Measurements from ENCODE around the gene MPHOSPH9.

Gene MPHOSPH9

DNA sequence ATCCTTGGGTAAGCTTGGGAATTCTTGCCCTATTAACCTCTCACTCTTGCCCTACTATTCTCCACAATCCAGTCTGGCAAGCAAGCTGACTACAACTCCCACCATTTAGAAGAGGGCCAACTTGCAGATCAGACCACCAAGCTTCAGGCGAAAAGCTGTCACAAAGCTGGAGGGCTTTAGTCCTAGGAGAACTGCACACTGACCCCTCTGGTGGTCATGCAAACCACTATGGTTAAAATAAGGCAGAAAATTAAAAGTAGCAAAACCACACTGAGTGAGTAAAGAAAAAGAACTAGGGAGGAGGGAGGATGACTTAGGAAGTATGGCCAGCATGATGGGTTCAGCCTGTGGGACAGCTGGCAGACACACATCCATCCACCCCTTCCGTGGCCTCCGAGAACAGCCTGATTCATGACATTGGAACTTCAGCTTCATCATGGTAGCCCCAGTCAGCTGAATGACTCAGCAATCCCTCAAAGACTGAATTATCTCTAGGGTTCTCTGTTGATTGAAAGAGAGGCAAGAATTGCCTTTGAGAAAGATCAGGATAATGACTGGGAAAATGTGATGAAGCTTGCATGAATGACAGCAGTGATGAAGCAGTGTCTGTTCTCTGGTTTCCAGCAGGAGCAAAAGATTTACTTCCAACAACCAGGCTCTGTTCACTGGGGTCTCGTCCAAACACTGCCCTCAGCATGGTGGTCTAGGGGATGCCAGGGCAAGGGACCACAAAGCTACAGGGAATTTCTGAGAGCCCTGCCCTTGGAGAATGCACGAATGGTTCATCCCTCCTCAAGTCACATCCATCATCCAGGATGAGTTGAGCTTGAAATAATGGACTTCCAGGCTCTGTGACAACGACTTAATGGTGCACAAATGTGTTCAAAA lies 106.4 kb downstream of the MPHOSPH9 start:
- DNase-seq = no peak

DNA sequence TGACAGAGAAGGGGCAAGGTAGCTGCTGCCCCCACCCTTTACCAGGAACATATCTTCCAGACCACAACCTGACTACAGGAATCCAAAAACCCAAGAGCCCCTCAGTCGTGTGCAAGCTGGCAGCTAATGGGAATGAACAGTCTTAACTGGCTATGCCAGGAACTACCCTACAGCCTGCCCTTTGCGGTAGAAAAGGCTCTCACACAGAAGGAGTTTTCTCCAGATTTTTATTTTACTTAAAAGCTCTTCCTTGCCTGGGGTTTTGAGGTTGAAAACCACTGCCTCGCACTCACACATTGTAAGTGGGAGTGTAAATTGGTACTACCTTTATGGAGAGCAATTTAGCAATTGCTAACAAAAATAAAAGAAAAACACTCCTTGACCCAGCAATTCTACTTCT lies 110.3 kb downstream of the MPHOSPH9 start:
- no peak for DNase-seq

DNA sequence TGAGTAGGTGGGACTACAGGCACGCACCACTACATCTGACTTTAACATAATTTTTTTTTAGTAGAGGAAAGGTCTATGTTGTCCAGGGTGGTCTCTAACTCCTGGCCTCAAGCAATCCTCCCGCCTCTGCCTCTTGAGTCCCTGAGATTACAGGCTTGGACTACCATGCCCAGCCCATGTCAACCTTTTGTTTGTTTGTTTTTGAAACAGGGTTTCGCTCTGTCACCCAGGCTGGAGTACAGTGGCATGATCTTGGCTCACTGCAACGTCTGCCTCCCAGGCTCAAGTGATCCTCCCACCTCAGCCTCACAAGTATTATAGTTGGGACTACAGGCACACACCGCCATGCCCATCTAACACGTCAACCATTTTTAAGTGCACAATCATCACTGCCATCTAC lies 111.3 kb downstream of the MPHOSPH9 start:
- no peak for DNase-seq

DNA sequence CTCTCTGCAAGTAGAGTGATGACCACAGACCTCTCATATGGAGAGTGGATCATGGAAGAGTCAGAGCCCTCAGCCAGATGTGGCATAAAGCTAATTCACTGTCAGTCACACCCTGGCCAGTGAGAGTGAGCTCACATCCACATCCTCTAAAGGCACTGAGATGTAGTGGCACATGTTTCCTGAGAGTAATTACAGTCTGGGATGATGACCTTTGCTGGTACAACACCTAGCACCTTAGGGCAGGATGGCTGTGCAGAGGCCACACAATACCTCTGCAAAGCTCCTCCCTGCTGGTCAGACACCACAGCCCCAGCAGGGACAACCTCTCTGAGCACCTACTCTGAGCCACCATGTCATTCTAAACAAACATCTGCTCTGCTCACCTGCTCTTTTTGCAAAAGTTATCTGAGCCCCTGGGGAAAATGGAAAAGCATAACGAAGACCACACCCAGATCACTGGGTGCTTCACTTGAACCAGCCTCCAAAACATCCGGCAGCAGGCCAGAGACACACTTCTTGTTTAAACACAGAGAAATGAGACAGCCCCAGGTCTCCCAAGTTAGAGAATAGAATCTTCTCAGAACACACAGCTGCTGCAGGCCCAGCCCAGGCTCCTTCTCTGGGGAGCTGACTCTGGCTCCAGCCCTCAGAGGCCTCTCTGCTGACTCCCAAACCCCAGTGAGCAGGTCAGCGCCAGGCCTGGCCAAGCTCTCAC lies 112.3 kb downstream of the MPHOSPH9 start:
- no peak for DNase-seq

DNA sequence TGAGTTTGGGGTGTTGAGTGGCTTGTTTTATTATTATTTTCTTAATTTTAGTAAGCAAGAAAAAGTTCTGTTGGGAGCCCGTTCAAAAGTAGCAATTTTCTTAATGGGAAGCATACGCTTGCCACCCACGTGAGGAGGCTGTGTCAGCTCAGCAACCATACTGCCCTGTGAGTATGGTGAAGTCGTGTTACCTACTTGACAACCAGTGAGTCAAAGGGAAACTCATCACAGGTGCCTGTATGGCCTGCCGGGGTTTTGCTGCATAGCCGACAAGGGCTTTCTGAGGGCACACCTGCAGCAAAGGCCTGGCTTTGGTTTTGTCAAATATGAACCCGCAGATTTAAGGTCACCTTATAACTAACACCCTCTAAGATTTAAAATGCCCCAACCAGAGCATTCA lies 113.1 kb downstream of the MPHOSPH9 start:
- DNase-seq = no peak

DNA sequence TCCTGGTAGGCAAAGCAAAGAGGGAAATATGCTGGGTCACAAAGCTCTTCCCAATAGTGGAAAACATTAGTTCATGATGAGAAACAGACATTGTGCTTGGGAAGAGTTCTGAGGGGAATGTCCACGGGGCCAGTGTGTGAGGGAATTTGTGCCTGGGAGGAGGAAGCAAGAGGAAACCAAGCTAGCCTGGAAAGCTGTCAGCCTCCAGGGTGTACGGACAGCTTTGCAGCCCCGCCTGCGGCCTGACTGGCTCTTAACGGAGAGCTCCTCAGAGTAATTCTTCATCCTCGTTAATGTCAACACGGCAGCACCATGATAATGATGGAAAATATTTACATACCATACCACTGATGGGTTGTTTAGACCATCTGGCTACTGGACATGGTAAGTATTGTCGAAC lies 114.4 kb downstream of the MPHOSPH9 start:
- no peak for DNase-seq

DNA sequence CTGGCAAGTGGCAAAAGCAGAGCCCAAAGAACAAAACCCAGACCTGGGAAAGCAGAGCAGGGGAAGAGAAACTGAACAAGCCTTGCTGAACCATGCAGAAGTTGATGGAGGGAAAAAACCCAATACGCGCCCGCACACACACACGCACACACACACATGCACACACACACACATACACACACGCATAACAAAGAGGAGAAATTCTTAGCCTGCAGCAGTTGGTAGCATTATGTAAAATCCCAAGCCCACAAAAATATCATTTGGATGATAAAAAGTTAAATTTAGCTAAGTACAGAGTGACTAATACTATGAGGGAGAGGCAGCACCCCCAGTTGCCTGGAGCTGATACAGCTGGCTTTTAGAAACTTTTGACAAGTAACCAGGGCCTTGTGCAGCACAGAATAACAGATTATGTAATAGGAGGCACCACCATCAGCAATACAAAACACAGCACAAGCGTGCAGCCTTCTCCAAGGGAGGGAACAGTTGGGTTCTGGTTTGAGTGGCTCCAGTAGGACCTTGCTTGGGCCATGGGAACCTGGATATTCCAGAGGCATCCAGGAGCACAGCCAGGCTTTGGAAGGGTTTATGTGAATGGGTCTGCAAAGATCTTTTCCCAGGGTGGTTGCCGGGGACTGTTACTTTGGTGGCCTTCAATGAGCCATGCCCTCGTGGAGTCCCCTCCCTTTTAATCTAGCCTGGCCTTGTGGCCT lies 117.4 kb downstream of the MPHOSPH9 start:
- DNase-seq = peak in 1 of 2 donors; percentile 21

DNA sequence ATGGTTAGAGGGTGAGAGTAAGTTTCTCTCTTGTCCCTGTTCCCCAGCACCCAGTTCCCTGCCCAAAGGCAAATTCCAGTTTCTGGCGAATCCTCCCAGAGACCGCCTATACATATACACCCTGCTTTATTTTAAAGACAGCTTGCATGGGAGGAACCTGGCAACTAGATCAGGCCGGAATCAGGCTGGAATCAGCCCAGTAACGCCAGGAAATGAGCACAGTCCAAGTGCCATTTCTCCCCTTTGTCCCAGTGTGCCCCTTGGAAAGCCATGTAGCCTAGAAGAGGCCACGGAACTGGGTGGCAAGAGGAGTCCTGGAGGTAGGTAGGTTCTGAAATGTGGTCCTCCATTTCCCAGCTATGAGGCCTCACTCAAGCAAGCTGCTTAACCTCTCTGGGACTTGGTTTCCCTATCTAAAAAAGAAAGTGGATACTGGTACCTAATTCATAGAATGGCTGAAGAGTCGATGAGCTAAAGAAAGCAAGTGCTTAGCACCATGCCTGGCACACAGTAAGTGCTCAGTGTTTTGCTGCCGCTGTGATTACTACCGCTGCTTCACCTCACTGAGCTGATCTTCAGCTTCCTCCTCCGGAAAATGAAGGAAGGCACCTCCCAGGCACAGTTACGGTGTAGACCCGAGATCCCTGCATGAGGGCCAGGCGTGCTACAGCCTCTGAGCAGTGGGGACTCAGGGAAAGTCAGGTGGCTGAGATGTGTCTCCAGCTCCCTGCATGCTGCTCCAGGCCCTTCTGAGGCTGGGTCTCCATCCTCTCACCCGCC lies 118.4 kb downstream of the MPHOSPH9 start:
- DNase-seq = no peak

DNA sequence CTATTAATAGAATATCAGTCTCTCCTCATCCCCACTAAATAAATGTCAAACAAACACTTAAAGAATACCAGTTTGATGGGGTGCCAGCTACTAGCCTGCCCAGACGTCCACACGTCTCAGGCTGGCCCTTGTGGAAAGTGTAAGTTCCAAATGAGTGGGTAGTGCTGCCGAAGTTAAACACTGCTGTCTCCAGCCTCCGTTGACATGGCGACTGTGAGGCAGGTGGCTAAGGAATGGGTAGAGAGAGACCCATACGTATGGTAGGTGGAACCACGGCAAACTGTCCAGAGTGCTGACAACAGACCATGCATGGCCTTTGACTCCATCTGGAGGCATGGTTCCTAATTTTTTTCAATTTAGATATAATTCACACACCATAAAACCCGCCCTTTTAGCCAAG lies 119.9 kb downstream of the MPHOSPH9 start:
- no peak for DNase-seq

DNA sequence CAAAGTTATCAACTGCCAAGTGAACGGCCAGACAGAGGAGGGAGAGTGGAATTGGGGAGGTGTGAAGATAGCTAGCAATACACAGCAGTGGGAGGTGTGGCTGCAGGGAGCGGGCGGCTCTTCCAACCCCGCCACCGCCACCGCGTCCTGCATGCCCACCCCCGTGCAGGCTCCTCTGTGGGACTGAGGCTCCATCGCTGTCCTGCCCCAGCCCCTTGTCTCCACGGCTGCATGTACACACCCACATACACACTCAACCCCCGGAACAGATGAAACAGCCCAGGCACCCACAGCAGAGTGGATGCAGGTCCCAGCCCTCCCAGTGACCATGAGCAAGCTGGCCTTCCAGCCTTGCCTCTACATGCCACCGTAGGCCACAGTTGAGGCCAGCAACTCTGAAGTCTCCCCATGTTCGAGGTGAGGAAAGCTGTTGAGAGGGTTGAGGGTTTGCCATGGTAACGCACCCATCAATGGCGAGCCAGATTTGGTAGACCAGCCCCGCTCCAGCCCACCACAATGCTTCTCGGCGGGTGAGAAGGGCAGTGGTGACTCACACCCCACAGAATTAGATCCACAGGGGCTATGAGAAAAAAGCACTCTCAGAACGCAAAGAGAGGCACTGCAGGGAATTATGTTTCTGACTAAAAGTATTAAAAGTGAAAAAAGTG lies 121.3 kb downstream of the MPHOSPH9 start:
- DNase-seq = no peak

DNA sequence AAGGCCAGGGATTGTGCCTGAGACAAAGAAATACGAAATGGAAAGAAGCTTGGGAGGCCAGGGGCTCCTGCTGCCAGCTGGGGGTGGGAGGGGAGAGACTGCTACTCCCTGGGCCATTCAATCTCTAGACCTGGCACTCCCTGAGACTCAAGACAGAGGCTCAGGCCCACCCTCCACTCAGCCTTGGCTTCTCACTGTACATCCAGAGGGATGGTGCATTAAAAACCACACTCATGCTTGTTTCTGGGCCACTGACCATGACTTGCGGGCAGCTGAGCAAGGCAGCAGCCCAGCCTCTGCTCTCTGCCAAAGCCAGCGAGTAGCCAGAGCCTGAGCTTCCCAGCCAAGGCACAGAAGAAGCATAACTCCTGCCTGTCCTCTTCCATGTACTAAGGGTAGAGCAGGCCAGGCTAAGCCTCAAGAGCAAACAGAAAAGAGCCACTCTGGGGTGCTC lies 123.6 kb downstream of the MPHOSPH9 start:
- DNase-seq = no peak

DNA sequence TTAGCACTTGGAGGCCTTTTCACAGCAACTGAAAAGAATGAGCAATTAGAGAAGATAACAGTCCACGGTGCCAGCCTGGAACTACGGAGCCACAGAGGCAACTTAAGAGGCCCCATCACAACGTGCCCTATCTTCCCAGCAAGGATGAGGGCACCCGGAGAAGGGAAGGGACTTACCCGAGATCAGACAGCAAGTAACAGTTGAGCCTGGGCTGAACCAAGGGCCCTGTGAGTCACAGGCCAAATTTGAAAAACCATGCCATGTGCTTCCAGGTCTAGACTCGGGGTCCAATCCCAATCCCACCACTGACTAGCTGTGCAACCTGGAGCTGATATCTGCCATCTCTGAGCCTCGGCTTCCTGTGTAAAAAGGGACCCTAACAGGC lies 124.3 kb downstream of the MPHOSPH9 start:
- no peak for DNase-seq

DNA sequence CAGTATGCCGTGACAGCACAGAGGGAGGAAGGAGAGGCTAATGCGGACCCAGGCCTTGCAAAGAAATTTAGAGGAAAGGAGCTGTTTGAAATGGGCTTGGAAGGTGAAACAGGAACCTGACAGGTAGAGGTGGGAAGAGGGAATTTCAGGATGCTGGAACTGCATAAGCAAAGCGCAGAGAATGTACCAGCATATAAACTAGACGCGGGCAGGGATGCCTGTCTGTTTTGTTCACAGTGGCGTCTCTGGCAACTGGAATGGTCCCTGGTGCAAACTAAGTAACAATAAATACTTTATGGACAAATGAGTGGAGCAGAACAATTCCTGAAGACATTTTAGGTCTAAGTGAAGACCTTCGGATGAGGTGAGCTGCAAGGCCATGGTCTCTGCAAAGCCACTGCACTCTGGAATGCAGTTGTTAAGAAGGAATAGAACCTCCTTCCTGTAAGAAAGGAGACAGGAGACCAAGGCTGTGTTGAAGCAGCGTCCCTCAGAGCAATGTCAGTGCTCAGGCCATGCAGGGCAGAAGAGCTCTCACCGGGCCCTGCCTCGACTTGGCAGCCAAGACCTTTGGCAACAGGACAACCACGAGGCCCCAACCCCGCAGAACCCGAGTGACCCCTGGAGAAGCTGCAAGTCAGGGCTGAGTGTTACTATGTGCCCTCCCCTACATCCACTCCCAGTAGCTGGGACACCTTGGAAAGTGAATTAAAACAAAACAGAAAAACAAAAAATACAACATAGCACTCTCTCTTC lies 124.8 kb downstream of the MPHOSPH9 start:
- no peak for DNase-seq

DNA sequence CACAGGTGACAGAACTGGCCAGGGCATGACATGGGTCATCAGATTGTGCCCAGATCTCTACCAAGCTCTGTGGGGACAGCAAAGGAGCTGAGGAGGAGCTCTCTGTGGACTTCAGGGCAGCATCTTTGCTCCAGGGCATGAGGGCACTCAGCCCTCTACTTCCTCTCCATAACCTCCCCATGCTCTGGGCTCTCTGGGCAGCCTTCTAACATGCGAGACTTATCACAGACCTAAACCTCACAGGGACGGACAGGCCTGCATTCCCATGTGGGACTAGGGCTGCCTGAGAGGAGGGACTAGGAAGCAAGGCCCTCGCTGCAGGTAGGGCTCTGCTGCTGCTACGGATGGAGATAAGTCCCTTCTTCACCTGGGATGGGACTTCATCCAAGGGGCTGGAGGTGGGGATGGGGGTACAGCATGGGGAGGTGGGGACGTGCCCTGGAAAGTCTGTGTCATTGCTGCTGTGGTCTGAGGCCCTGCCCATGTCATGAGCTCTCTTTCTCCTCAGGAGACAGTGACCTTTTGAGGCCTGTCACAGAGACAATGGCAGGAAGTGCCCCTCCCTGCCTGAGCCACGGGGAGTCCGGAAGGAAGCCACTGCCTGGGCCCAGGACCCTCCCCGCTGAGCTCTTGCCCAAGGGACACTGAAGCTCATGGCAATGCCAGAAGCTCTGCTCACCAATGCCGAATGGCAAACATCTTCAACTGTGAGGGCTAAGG lies 126.1 kb downstream of the MPHOSPH9 start:
- DNase-seq = peak; percentile 10 to 36

DNA sequence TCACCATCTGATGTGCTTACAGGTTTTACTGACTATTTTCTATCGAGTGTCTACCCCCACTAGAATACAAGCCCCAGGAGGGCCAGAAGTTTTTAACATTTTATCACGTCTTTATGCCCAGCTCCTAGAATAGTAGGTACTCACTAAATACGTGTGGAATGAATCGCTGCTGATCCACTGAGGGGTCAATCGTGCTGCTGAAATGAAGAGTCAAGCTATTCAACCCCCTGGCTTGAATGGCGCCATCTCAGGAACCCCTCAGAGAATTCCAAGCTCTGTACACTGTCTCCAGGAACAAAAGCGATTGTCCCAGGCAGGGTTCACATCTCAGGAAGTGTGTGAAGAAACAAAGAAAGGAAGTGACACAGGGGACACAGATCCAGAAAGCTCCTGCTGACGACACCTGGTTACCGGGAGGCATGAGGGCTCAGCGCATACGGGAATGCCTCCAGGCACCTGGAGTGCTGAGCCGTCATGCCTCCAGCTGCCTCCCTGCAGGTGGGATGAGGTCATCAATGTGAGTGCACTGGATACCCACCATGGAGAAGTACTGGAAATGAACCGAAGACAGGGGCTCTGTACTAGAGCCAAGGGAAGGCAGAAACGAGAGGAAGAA lies 127.6 kb downstream of the MPHOSPH9 start:
- no peak for DNase-seq

DNA sequence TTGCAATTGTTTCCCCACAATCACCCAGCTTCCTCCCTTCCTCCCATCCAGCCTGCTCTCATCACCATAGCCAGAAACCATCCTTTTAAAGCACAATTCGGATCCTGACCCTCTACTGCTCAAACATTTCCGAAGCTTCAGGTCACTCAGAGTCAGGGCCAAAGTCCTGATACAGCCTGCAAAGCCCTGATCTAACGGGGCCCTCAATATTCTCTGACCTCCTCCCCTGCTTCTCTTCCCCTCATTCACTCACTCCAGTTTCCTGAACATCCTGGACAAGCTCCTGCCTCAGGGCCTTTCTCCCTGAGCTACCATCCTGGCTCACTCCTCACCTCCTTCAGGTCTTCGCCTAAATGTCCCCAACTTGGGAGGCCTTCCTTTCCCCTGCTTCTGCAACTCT lies 128.1 kb downstream of the MPHOSPH9 start:
- no peak for DNase-seq
